Frontal cortex (tissue), 4 donors: ENCODE results near the gene KCNV2. TPM values are rescaled to one million over a fixed set of nuclear protein-coding genes. Genes with fewer than 3 reads are reported as not detected.

Experiments
- DNase-seq, 2 donors: peaks; one replicate each; pipeline ENCODE4 v3.0.0; 2012; ENCODE audit warnings: low spot score in 2 of 2
- FAIRE-seq: peaks from 2 replicates; lab custom pipeline; 2012; peaks lifted over from hg19 to GRCh38; lab: Jason Lieb, UNC
- total RNA-seq: library from RNA; depleted of rRNA; stranded (reverse); fragments of >200 nt; gene quantifications from one replicate; pipeline ENCODE4 v1.2.3, GENCODE V29; 2014
- donor health status: control.
- donor health status: control.
- donor health status: control.

KCNV2 gene
- total RNA-seq, 1 donor from 2014 or later: not detected

DNA sequence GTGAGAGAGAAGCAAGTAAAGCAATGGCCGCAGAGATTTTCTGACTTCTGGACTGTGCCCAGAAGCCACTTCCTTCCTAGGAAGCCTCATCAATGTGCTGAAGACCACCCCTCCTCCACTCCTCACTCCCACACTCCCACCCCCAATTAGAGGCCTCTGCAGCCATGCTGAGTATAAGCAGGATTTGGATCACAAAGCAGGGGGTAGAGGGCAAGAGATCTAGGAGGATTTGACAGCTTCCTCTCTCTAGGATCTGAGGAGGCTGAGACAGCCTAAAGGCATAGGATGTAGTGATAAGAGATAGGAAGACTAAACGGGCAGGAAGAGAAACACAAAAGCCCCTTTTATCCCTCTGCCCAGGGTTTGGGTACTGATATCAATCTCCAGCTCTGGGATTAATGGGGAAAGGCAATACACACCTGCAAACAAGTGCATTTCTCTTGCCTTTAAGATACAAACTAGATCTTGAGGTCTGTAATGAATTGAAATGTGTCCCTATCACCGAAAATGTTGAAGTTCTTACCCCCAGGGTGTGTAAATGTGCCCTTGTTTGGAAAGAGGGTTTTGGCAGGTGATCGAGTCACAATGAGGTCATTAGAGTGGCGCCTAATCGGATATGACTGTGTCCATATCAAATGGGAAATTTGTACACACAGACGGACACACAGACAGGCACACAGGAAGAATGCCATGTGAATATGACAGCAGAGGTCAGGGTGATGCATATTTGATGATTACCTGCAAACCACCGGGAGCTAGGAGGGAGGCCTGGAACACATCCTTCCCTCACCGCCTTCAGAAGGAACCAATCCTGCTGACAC is 28.5 kb downstream of the KCNV2 start:
- FAIRE-seq: no peak

DNA sequence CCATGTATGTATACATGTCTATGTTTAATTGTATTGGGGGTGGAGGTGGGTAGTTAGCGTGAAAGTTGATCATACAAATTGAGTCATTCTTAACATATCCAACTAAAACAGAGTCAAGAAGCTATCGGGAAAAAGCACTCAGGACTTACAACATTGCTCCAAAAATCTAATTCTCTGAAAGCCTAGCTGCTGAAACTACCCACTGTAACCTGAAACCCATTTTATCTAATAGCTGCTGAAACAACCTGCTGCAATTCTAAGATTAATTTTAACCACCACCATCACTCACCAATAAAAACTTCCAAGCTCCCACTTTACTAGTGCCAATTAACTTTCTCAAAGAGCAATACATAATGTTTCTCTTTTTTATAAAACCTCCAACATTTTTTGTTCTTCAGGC is 32.2 kb downstream of the KCNV2 start:
- DNase-seq (no peak), FAIRE-seq (no peak)

More for the DNA sequence above, 28.5 kb downstream of the KCNV2 start:
- DNase-seq: no peak

DNA sequence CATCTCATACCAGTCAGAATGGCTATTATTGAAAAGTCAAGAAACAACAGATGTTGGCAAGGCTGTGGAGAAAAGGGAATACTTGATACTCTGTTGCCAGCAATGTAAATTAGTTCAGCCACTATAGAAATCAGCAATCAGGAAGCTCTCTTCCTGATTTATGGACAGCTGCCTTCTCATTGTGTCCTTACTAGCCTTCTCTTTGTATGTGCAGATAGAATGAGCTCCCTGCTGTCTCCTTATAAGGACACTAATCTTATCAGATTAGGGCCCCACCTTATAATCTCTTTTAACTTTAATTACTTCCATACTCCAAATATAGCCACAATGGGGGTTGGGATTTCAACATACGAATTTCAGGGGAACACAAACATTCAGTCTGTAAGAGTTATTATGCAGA is 38.0 kb downstream of the KCNV2 start:
- no peak for FAIRE-seq

DNA sequence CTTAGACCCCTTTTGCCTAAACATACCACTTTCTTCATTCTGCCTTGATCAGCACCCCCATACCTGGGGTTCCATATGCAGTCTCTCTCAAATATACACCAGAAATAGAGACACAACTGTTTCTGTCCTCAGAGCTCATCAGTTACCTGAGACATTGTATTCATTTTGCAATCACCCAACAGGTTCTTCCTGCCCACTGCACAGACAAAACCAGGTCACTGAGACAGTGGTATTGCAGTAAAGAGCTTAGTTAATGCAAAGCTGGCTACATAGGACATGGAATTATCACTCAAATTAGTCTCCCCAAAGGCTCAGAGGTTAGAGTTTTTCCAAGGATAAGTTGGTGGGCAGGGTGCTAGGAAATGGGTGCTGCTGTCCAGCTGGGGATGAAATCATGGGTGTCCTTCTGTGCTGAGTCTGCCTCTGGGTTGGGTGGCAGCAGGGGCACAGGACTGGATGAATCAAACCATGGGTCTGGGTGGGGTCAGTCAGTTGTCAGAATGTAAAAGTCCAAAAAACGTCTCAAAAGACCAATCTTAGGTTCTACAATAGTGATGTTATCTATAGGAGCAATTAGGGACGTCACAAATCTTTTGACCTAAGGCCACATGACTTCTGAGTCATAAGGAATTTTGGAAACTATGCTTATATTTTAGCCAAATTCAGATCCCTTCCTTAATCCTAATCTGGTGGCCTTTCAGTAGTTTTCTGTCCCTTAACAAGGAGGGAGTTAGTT is 41.0 kb downstream of the KCNV2 start:
- no peak for FAIRE-seq
- no peak for DNase-seq

More for the DNA sequence above, 38.0 kb downstream of the KCNV2 start:
- no peak for DNase-seq

DNA sequence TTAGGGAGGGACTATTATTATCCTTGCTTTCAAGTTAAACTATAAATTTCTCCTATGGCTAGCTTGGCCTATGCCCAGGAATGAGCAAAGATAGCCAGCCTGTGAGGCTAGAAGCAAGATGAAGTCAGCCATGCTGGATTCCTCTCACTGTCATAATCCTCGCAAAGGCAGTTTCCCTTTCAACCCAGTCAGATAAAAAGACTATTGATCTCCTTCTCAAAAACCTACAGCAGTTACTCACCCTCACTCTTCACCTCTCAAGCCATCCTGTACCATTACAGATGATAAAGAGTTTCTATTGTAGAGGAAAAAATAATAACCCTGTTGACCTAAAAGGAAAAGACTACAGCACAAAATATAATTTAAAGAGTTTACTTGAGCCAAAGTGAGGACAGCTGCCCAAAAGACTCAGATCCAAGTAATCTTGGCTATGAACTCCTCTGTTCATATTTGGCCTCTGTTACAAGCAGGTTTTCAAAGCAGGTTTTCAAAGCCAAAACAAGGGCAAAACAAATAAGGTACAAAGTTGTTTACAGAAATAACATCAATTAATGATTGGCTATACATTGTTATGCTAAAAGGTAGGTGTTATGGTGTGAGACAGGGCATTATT is 41.7 kb downstream of the KCNV2 start:
- DNase-seq (no peak), FAIRE-seq (no peak)

DNA sequence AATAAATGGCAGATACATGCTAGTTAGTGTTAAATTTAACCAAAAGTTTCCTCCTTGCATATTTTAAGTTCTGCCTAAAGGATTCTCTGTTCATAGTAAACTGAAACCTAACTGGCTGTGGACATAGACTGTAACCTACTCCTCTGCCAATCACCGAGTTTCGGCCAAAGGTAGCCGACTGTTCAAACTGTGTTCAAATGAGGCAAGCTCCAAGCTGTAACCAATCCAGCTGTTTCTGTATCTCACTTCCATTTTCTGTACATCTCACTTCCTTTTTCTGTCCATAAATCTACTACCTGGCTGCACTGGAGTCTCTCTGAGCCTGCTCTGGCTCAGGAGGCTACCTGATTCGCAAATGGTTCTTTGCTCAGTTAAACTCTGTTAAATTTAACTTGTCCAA is 44.1 kb downstream of the KCNV2 start:
- DNase-seq: no peak
- FAIRE-seq: no peak

DNA sequence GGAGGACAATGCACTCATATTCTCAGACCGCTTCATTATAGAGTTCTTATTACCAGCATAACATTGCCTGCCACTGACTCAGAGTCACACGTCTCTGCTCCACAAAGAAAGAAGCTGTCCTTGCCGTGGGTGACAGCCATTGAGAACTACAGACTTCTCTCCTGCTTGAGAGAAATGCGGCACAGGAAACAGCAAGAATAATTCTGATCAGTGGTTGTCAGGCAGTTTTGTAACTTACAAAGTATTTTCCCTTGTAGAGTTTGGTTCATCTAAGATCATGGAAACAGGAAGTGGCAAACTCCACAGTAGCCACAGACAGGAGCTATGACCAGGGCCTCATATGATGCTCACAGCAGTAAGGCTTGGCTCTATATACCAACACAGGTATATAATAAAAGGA is 47.0 kb downstream of the KCNV2 start:
- DNase-seq: no peak
- no peak for FAIRE-seq

DNA sequence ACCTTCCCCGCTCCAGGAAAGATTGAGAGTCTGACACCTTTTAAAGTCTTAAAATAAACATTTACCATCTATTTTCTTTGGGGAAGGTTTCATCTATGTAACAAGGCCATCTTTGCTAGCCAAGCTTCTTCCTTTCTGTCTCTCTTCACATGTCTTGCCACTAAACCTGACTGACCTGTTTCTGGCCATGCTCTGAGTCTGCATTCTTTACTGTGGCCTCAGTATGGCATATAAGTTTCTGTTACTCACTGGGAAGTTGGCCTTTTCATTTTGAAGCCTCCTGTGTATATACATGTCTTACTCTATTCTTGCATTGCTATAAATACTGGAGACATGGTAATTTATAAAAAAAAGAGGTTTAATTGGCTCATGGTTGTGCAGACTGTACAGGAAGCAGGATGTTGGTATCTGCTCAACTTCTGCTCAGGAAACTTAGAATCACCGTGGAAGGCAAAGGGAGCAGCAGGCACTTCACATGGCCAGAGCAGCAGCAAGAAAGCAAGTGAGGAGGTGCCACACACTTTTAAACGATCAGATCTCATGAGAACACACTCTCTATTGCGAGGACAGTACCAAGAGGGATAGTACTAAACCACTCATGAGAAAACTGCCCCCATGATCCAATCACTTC is 48.1 kb downstream of the KCNV2 start:
- DNase-seq (no peak), FAIRE-seq (no peak)

DNA sequence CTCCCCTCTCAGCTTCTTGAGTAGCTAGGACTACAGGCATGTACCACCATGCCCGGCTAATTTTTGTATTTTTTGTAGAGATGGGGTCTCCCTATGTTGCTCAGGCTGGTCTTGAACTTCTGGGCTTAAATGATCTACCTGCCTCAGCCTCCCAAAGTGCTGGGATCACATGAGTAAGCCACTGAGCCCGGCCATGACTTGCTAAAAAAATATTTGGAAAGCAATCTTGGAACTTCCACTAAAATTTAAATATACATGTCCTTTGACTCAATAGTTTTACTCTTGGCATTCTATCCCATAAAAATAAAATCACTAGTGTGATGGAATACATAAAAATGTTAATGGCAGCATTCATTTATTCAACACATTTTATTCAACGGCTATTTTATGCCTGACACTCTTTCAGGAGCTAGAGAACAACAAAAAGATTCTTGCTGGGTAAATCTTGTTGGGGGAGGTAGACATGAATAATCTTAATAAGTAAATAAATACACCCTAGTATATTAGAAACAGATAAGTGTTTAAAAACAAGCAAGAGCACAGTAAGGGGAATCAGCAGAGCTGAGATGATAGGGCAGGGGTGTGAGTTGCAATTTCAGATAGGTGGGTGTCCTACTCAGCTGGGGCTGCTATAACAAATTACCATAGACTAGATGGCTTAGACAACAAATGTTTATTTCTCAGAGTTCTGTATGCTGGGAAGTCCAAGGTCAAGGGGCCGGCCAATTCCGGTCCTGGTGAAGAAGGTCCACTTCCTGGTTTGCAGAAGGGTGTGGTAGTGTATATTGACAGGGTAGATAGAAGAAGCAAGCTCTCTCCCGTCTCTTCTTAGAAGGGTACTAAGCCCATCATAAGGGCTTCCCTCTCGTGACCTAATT is 50.7 kb downstream of the KCNV2 start:
- FAIRE-seq: no peak

DNA sequence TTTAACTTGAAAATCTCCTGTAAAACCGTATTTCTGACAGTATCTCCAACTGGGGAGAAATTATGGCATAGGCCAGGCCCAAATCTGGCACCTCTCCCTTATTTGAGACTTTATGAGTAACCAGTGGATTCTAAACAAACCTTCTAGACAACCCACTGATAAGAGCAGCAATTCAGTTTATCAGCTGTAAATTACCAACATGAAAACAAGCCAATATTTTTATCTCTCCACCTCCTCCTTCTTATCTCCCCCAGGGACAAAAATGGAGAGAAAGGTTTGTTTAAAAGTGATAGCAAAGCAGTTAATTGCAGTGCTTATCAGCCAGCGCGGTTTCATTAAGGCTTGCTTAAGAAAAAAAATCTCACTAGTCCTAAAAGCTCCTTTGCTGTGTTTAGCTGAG is 53.8 kb downstream of the KCNV2 start:
- DNase-seq (no peak), FAIRE-seq (no peak)

More for the DNA sequence above, 50.7 kb downstream of the KCNV2 start:
- DNase-seq: no peak

DNA sequence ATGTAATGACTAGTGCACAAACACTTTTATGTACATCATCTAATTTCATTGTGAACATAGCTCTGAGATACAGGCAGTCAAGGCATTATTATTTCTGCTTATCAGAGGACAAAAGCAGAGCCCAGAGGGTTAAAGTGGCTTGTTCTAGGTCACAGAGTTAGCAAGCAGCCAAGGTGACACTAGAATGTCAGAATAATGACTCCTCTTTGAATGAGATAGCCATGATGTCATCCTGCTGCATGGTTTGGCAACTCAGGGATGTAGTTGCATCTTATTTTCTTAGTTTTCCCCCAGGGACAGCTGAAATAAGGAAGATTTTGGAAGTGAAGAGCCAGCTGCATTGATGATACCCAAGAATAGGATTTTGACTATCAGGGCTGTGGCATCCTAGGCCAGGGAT is 54.4 kb downstream of the KCNV2 start:
- FAIRE-seq: no peak

DNA sequence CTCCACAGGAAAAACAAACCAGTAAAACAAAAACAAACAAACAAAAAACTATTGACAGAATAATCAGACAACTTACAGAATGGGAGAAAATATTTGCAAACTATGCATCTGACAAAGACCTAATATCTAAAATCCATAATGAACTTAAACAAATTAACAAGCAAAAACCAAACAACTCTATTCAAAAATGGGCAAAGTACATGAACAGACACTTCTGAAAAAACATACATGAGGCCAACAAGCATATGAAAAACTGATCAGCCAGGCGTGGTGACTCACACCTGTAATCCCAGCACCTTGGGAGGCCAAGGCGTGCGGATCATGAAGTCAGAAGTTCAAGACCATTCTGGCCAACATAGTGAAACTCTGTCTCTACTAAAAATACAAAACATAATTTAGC is 60.1 kb downstream of the KCNV2 start:
- DNase-seq (no peak), FAIRE-seq (no peak)

More for the DNA sequence above, 54.4 kb downstream of the KCNV2 start:
- no peak for DNase-seq

DNA sequence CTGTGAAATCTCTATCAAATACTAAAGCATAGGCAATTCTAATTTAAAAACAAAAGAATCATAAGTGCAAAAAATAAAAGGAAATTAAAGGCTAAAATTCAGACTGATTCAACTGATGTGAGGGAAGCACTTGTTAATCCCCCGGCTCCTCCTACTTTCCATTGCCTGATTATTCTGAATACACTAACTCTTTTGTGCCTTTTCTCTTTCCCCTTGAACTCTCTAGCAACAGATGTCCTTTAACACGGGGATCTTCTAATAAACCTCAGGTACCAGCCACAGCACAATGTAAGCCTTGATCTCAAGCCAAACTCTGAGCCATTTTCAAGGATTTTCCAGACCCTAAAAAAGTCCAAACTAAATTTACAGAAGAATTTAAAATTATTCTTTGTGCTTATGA is 61.5 kb downstream of the KCNV2 start:
- FAIRE-seq: no peak
- no peak for DNase-seq

Other genes starting within 250 kb of the KCNV2 start
- gene VLDLR, start 95.7 kb upstream of the KCNV2 start, total RNA-seq: 49.7 TPM
- 32.2 TPM for gene PUM3, start 126.6 kb downstream of the KCNV2 start, total RNA-seq